GM12875 (cell line): Measurements from ENCODE around the gene LMO7.

Experiments used
- H3K4me3 ChIP-seq: one replicate; pipeline ENCODE4 v1.5.1; 2011; ENCODE audit warnings: low read depth, low read length, control low read depth
- TF ChIP-seq, protein P1 (sequence below): IDR thresholded peaks from 2 replicates; pipeline ENCODE4 v1.5.1; 2011; ENCODE audit warnings: low read depth, mild to moderate bottlenecking, control low read depth, inconsistent platforms, low read length, moderate library complexity, borderline replicate concordance; ENCODE audit not compliant: insufficient read depth

LMO7 gene

DNA sequence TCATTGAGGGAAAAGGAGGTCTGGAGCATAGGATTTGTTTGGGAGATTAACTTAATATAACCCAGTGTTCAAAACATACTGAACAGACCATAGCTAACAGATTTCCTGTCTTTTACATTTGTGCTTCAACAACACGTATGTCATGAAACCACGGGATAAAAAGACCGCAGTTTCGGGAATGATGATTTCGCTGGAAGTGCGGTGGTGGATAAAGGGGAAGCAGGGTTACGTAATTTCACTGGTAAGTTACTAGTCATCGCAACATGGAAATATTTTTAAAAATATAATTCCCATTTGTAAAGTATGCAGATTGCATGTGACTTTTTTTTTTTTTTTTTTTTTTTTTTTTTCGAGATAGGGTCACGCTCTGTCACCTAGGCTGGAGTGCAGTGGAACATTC is 237.4 kb downstream of the LMO7 start:
- TF ChIP-seq, protein P1, sequence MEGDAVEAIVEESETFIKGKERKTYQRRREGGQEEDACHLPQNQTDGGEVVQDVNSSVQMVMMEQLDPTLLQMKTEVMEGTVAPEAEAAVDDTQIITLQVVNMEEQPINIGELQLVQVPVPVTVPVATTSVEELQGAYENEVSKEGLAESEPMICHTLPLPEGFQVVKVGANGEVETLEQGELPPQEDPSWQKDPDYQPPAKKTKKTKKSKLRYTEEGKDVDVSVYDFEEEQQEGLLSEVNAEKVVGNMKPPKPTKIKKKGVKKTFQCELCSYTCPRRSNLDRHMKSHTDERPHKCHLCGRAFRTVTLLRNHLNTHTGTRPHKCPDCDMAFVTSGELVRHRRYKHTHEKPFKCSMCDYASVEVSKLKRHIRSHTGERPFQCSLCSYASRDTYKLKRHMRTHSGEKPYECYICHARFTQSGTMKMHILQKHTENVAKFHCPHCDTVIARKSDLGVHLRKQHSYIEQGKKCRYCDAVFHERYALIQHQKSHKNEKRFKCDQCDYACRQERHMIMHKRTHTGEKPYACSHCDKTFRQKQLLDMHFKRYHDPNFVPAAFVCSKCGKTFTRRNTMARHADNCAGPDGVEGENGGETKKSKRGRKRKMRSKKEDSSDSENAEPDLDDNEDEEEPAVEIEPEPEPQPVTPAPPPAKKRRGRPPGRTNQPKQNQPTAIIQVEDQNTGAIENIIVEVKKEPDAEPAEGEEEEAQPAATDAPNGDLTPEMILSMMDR = no peak
- H3K4me3 ChIP-seq = no peak overlapping the region

DNA sequence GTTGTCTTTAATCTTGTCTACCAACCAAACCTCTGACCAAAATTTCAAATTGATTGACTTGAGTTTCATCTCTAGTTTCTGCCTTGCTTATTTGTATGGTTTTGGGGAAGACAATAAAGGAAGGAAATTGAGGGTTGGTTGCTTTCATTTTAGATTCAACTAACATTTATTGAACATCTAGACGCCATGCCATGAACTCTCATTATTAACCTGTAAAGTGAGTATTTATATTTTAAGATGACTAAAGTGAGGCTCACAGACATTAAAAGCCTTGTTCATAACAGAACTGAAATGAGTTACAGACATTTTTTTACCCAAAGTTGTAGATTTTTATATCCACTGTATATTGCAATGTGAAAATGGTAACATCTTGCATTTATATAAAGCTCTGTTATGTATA is 239.3 kb downstream of the LMO7 start:
- H3K4me3 ChIP-seq = no peak overlapping the region
- TF ChIP-seq, protein P1 = no peak

DNA sequence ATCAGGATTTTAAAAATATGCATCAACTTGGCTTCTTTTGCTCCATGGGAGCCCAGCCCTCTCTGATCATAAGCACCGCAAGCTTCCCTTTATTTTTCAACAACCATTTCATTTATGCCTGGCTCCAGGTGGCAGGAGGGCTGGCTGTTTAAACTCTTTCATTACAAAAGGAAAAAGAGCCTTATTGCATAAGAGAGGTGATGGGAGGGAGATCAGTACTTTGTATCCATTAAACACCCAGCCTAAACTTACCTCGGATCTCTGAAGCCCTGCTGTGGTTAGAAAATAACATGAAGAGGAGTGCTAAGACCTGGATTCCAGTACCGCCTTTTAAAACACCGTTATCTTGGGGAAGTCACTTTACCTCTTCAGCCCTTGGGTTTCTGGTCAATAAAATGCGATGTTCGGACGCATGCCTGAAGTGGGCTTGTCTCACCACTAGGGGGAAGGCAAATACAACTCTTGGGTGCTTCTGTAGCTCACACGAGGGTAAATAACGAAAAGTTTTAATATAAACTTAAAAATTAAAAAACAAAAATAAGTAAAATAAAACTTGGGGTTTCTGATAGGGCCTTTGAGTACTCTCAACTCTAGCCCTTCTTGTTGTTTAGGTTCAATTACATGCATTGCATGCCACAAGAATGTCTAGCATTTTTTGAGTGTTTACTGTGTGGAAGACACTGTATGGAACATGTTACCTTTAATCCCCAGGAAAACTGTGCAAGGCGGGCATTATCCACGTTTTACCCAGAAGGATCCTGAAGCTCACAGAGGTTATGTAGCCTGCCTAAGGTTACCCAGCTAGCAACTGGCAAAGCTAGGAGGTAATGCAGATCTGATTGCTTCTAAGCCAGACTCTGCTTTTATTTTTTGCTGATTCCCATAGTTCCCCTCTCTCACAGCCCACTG is 240.3 kb downstream of the LMO7 start:
- TF ChIP-seq, protein P1 = peak; percentile 80
- H3K4me3 ChIP-seq = no peak overlapping the region

DNA sequence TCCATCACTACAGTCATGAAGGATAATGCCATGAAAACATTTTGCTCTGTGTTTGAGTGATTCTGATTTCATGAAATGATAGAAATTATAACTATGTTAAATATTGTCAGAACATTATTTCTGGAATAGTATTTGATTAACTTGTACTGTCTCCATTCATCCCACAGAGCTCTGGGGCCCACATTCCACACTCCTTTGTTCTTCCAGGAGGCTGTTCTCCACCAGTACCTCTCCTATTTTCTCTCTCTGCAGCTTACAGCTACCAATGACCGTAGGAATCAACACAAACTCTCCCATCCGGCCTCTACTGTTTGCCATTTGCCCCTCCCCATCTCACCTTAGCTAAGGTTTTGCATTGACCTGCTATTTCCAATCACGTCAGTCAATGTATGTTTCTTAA is 240.9 kb downstream of the LMO7 start:
- TF ChIP-seq, protein P1 = no peak
- no peak overlapping the region for H3K4me3 ChIP-seq

DNA sequence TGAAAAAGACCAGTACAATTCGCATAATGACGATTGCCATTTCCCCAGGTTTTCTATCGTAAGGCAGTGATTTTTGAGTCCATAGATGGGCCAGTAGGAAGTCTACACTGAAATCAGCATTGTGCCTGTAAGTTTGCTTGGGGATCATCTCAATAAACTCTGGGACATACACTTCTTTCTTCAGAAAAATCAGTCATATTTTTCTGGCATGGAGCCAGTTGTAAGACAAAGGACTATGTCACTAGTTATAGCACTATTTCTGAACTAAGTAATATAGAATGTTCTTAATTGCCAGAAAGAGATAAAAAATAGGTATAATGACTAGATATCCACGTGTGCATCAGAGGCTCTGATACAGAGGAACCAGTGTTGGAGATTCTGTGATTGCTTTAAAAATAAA is 243.5 kb downstream of the LMO7 start:
- TF ChIP-seq, protein P1 = no peak
- no peak overlapping the region for H3K4me3 ChIP-seq

DNA sequence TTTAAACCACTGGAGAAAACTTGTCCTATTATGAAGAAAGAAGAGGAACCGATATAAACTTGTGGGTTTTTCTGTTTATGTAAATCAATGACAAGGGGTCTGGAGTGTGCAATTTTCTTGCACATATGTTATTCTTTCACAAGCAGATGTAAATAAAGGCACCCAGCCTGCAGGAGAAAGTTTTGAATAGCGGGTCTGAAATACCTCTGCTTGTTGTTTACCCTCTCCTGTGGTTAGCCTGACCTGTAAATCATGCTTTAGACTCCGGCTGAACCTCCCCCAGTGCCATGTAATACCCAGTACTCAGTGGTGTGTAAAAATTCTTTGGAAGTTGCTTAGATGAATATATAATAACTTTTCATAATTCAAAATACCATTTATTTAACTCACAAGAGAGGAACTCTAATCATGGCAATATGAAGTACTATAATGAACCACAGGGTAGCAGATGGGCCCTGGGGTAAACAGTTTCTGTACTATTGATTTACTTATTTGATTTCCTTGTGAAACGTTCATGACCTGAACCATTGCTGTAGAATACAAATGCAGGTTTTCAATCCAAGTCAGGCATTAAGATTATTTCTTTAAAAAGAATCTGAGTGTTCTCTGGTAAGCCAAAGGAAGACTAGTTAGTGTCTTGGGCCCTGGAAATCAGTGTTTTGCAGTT is 245.1 kb downstream of the LMO7 start:
- no peak overlapping the region for H3K4me3 ChIP-seq
- TF ChIP-seq, protein P1 = no peak

DNA sequence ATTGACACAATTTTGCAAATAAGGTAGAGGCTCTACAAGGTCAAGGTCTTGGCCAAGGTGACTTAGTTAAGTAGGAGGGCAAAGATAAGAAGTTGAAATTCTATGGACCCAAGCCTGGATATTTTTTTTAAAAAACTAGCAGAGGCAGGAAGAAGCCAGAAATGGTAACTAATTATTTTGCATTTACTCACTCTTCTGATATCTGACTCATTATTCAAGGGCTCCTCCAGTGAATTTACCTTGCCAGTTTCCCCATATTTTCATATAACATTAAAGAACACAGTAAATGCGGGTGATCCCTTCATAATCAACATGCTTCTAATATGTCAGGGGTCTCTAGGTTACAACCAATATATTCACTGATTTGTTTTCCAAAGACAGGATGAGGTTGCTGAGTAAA is 246.1 kb downstream of the LMO7 start:
- H3K4me3 ChIP-seq = no peak overlapping the region
- TF ChIP-seq, protein P1 = no peak
